Ascending aorta (tissue), 2 donors: ENCODE data around the gene CATSPERD. TPM values are rescaled to one million over a fixed set of nuclear protein-coding genes. Genes with fewer than 3 reads are reported as not detected.
"Not testable (repeated sequence)": the region's sequence is repeated elsewhere in the genome, so short reads cannot be mapped to it uniquely, and the experiment has no call there.

Source experiments
- DNase-seq, 2 donors: peaks; one replicate each; pipeline ENCODE4 v3.0.0-alpha.2; 2019; ENCODE audit warnings: low spot score in 2 of 2
- H3K27ac ChIP-seq, 2 donors: fragments of 200-600 bp; sonication (generic); one replicate each; pipeline ENCODE4 v1.5.1; 2016 to 2017; ENCODE audit warnings: mild to moderate bottlenecking in 1 of 2
- H3K27me3 ChIP-seq: fragments of 200-600 bp; sonication (generic); one replicate; pipeline ENCODE4 v1.5.1; 2017
- H3K36me3 ChIP-seq, 2 donors: fragments of 200-600 bp; sonication (generic); one replicate each; pipeline ENCODE4 v1.5.1; 2016
- H3K4me1 ChIP-seq, 2 donors: fragments of 200-600 bp; sonication (generic); one replicate each; pipeline ENCODE4 v1.5.1; 2016 to 2017; ENCODE audit warnings: mild to moderate bottlenecking in 1 of 2
- H3K4me3 ChIP-seq, 2 donors: fragments of 200-600 bp; sonication (generic); one replicate each; pipeline ENCODE4 v1.5.1; 2016 to 2017; ENCODE audit warnings: mild to moderate bottlenecking in 1 of 2
- H3K9me3 ChIP-seq, 2 donors: fragments of 200-600 bp; sonication (generic); one replicate each; pipeline ENCODE4 v1.5.1; 2016
- CTCF ChIP-seq, 3 experiments: fragments of 200-600 bp in 2 of 3; fragments of 450-650 bp in 1 of 3; sonication (generic) in 2 of 3; IDR thresholded peaks; one replicate each; pipeline ENCODE4 v1.5.1; 2016 to 2019; ENCODE audit warnings: antibody characterized with exemption in 3 of 3, mild to moderate bottlenecking in 1 of 3, moderate library complexity in 1 of 3
- intact Hi-C: fragments of 100-400 bp; cut with DNase I; formaldehyde crosslinking; loops from one replicate; pipeline ENCODE4 v1.15.1; 2023
- total RNA-seq: library from RNA; depleted of rRNA; stranded (reverse); fragments of >200 nt; gene quantifications from one replicate; pipeline ENCODE4 v1.1.0, GENCODE V29; 2016

Gene CATSPERD
- total RNA-seq, 1 donor from 2014 or later = not detected

- DNase-seq = no peak
- Histone ChIP-seq H3K27ac (no peak overlapping the region), H3K9me3 (no peaks in the 10 kb centered on the region), H3K4me1 (no peaks in the 10 kb centered on the region), H3K4me3 (no peak overlapping the region), H3K27me3 (no peaks in the 10 kb centered on the region), H3K36me3 (no peaks in the 10 kb centered on the region)
- TF ChIP-seq CTCF (IDR thresholded peaks at IDR 0.05) = no peak
- intact Hi-C loops = no loop called here
These were observed 52.0 kb downstream of the CATSPERD start for GRCh38 chr19:5772416-5772815.

- no peaks in the 10 kb centered on the region for H3K4me1 ChIP-seq
These were observed 52.8 kb downstream of the CATSPERD start for GRCh38 chr19:5773276-5773675.

GRCh38 chr19:5774921-5775320 lies 54.5 kb downstream of the CATSPERD start:
- Histone ChIP-seq H3K27ac (no peak overlapping the region), H3K9me3 (no peaks in the 10 kb centered on the region), H3K36me3 (no peaks in the 10 kb centered on the region), H3K27me3 (no peaks in the 10 kb centered on the region), H3K4me1 (no peaks in the 10 kb centered on the region), H3K4me3 (no peak overlapping the region)
- TF ChIP-seq CTCF (IDR thresholded peaks at IDR 0.05) = no peak
- intact Hi-C loops = no loop called here
- DNase-seq = no peak

More at GRCh38 chr19:5773276-5773675, 52.8 kb downstream of the CATSPERD start:
- no peak overlapping the region for H3K4me3 ChIP-seq
- no peak for TF ChIP-seq CTCF (IDR thresholded peaks at IDR 0.05)
- no peak for DNase-seq
- H3K36me3 ChIP-seq = no peaks in the 10 kb centered on the region
- intact Hi-C loops = no loop called here
- no peak overlapping the region for H3K27ac ChIP-seq
- no peaks in the 10 kb centered on the region for H3K27me3 ChIP-seq
- no peaks in the 10 kb centered on the region for H3K9me3 ChIP-seq

- Histone ChIP-seq H3K4me1 (no peaks in the 10 kb centered on the region), H3K27me3 (no peaks in the 10 kb centered on the region), H3K36me3 (no peaks in the 10 kb centered on the region), H3K9me3 (no peaks in the 10 kb centered on the region), H3K27ac (no peak overlapping the region), H3K4me3 (no peak overlapping the region)
- intact Hi-C loops = no loop called here
- DNase-seq = no peak
- TF ChIP-seq CTCF (IDR thresholded peaks at IDR 0.05) = no peak
These were observed 55.4 kb downstream of the CATSPERD start for GRCh38 chr19:5775668-5776309.

GRCh38 chr19:5778402-5778801 lies 58.0 kb downstream of the CATSPERD start:
- intact Hi-C loops = no loop called here
- Histone ChIP-seq H3K4me1 (no peaks in the 10 kb centered on the region), H3K27me3 (no peaks in the 10 kb centered on the region), H3K4me3 (no peak overlapping the region), H3K9me3 (no peaks in the 10 kb centered on the region), H3K27ac (no peak overlapping the region), H3K36me3 (no peaks in the 10 kb centered on the region)
- DNase-seq = no peak
- TF ChIP-seq CTCF (IDR thresholded peaks at IDR 0.05) = no peak

- H3K4me1 ChIP-seq, H3K9me3 ChIP-seq, H3K27me3 ChIP-seq, H3K4me3 ChIP-seq, DNase-seq, H3K27ac ChIP-seq, intact Hi-C loops: not testable (repeated sequence)
- peaks cover 15 to 18% of the 10 kb centered on the region in 2 donors for H3K36me3 ChIP-seq
These were observed 60.5 kb downstream of the CATSPERD start for GRCh38 chr19:5780916-5781315.
